HG03135 (cell line): ENCODE measurements around the gene CCDC146.
"Not testable (repeated sequence)": the region's sequence is repeated elsewhere in the genome, so short reads cannot be mapped to it uniquely, and the experiment has no call there.

Experiments used
- ATAC-seq: cut with Tn5 transposase; IDR thresholded peaks from one replicate; pipeline ENCODE4 v1.9.1; 2021; ENCODE audit warnings: mild to moderate bottlenecking, moderate library complexity; ENCODE audit not compliant: unreplicated experiment

The CCDC146 gene

DNA sequence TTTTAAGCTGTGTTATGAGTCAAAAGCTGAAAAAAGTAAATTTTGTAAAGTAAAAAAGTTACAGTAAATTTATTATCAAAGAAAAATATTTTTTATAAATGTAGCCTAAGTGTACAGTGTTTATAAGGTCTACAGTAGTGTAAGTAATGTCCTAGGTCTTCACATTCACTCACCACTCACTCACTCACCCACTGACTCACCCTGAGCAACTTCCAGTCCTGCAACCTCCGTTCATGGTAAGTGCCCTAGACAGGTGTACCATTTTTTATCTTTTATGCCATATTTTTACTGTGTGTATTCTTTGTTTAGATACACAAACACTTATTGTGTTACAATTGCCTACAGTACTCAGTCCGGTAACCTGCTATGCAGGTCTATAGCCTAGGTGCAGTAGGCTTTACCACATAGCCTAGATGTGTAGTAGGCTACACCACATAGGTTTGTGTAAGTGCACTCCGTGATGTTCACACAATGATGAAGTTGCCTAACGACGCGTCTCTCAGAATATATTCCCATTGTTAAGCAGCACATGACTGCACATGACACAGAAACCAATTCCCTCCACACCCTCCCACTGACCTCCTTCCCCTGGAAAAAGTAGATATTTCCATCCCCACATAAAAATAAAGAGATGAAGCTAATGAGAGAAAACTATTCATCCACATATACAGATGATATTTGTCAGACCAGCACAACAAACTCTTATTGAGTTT, 122.0 kb downstream of the CCDC146 start:
- ATAC-seq: no peak

DNA sequence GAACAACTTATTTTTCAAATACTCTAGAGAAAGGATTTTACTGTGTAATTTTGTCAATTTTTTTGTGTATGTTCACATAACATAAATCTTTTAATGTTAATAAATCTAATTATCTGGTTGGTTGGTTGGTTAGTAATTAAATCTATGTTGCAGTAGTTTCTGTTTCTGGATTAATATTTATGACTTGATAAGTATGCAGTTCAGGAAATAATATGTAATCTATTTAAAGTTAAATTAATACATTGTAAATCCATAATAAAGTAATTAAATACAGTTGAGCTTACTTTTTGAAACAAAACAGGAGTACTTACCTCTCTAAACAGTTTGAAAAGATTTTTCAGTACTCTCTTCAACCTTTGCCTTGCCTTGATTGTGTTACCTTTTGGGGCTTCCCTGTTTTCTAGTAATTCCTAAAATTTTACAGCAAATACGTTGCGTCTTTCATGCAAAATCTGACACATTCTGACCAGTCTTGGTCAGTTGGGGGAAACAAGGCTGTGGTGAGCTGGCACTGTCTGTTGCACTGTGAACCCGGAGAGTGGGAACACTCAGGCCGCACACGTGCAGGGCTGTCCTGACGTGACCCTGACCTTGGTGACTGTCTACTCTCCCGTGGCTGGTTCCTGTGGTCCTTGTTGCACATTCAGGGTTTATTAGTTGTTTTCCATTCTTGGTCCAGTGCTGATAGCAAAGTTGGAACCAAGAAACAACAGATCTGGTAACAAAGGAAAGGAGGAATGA, 122.8 kb downstream of the CCDC146 start:
- no peak for ATAC-seq

DNA sequence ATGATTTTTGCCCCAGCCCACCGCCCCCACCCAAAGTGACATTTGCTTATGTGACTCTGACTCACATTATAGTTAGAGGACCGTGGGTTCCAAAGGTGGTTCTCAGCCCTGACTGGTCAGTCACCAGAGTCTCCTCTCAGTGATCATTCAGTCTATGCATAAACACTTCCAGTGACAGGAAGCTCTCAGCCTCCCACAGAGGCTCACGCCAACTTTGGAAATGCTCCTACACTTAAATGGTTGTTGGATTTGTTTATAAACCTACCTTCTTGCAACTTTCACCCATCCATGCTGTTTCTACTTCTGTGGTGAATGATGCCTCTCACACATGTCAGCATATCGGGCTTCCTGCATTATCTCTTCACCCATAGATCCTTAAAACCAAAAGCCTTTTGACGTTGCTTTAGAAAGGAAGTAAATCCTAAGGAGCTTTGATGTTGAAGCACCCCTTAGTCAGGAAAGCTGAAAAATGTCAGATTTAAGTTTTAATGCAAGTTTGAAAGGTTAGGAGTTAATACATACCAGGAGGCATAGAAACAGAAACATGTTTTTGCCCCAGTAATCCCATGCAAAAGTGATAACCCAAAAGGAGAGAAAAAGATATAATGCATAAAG, 123.7 kb downstream of the CCDC146 start:
- no peak for ATAC-seq

DNA sequence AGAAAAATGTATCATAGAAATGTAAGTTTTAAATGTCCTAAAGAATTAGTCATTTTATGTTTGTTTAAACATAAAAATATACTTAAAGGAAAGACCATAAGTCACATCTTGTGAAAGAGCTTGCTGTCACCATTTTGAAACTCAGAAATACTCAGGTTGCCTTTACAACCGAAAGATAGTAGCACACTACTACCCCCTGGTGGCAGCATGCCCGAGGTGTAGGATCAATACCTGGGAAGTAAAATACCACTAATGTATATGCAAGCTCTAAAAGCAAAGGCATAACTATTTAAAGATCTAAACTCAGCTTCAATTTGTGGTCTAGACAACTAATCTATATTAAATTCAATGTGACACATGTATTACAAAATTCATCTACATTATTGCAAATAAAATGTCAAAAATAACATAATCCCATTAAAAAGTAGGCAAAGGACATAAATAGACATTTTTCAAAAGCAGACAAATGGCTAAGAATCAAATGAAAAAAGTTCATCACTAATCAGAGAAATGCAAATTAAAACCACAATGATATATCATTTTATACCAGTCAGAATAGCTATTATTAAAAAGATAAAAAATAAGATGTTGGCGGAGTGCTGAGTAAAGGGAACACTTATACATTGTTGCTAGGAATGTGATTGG, 124.9 kb downstream of the CCDC146 start:
- ATAC-seq: peak; percentile 80

DNA sequence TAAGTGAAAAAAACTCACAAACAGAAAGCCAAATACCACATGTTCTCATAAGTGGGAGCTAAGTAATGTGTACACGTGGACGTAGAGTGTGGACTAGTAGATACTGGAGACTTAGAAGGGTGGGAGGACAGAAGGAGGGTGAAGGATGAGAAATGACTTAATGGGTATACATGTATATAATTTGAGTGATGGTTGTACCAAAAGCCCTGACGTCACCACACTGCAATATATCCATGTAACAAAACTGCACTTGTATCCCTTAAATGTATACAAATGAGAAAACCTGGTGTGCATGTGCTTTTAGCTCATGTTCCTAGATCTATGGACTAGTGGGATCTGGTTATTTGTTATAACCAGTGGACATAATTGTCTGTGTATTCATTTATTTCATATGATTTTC, 125.7 kb downstream of the CCDC146 start:
- ATAC-seq: no peak

DNA sequence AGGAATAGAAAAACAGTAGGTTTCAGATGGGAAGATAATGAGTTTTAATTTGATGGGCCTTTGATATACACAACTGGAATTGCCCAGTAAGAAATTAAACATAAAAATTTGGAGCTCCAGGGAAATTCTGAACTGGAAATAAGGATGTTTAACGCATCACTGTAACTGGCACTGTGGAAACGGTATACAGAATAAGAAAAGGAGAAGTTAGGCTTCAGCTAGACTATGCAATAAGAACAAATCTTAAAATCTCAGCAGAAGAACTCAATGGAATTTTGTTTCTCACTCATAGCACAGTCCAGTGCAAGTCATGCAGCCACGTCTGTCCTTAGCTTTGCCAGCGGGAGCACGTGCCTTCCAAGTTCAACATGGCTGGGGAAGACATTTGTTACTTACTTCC, 130.1 kb downstream of the CCDC146 start:
- ATAC-seq: no peak

DNA sequence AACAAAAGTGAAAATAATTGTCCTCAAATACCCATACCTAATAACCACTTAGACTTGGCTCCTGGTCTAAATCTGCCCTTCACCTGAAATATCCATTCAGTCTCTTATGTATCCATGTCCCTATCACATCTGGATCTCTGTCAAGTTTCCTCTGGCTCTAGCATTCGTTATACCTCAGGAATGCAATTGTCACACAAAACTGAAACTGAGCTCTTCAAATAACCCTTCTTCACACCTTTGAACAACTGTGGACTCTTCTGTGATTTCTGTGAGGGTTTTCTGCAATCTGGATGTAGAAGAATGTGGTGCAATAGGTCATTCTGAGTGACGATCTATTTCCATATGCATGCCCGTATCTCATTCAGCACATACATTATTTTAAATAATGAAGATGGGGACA, 130.7 kb downstream of the CCDC146 start:
- ATAC-seq: no peak

DNA sequence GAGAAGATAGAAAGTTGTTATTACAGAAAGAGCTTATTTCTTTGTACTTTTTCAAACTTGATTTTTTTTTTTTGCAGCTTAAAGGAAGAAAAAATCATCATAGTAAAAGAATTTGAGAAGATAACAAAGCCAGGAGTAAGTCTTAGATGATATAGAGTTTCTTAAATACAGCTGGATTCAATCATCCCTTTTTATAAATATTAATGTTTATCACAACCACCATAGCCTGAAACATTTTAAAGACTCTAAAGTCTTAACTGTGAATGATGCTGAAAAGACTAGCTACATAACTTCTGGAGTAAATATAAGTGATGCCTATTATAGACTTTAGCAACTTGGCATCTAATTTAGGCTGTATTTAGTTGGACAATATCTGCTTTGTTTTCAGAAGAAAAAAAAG, 132.0 kb downstream of the CCDC146 start:
- no peak for ATAC-seq

DNA sequence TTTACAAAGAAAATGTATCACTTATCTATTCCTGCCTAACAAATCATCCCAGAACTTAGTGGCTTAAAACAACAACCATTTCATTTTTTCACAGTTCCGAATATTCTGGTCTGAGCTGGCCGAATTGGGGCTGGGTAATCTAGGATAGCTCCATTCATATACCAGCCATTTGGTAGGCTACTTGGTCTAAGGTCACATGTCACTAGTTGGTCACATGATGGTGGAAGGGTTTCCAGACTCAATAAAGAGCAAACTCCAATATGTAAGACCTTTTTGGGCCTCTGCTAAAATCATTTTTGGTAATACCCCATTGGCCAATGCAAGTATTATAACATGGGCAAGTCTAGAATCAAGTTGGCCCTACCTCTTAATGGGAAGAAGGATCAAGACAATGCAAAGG, 132.5 kb downstream of the CCDC146 start:
- ATAC-seq: no peak

DNA sequence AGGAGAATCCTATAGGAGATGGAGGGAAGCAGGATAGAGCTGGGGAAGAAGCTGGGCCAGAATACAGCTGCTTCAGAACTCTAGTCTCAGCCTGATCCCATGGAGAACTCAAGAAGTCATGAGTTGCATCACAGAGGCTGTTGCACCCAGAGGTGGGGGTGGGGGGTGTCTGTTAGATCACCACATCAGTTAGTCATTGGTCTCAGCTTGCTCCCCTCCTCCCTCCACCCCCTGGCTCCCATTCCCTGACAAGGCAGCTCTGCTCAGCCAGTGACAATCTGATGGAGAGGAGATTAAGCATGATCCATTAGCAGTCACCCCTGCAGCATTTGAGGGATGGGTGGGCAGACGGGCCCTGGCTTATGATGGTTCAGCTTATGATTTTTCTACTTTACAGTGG, 135.6 kb downstream of the CCDC146 start:
- ATAC-seq: no peak

DNA sequence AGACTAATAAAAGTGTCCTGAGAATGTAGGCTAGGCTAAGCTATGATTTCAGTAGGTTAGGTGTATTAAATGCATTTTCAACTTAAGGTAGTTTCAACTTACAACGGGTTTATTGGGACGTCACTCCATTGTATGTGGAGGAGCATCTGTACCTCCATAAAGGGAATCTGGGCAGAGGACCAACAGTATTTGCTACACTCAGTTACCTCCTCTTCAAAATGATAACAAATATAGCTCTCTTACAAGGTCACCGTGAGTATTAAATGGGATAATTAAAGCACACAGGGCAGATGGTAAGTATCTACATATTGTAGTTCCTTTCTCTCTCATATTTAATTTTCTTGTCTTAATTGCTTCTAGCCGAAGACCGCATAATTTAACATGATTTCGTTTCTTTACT, 136.2 kb downstream of the CCDC146 start:
- no peak for ATAC-seq

DNA sequence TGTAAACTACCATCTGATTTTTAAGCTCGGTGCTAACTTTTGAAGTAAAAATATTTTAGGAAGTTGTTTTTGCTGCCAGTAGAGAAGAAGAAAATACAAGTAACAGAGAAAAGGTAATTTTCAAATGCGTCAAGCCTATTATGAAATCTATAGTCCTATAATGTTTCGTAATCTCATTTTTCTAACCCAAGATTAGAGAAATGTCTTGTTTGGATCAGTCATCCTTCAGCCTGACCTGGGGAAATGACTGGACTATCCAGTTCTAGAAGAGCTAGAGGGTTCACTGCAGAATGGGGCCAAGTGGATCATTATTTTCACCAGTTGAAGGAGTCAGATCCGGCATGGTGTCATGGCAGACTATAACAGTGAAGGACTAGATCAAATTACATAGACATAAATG, 139.9 kb downstream of the CCDC146 start:
- ATAC-seq: no peak

DNA sequence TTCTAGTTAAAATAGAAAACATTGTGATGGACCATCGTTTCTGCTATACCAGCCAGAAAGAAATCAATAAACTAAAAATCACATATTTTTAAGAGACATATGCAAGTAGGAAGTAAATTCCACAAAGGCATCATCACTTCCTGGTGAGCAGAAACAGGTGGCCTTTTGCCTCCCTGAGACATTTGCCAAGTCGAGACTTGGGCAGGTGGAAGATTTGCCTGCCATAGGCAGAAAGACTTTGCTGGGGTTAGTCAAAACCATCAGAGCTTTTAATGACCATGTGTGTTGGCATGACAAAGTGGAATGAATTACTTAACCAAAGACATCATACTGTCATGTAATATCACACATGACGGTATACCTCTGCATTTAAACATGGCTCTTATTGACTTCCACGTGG, 143.3 kb downstream of the CCDC146 start:
- no peak for ATAC-seq

DNA sequence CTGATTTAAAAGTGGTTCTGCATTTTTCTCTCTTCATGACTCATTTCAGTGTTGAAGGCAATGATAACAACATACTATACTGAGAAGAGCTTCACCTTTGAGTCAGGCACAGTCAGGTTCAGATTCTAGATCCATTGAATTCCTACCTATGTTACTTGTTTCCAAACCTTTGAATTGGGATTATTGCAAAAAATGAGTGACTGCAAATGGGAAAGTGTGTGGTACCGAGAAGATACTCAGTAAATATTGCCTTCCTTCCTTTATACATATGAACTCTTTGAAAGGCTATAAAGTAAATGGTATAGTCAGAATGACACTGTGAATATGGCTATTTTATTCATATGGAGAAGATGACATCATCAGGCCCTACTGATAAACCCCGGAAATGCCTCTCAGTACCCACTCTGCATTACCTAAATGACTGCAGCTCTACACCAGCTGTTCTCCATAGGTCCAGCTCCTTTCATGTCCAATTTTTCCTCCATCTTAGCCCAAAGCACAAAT, 143.9 kb downstream of the CCDC146 start:
- peak; percentile 79 for ATAC-seq

DNA sequence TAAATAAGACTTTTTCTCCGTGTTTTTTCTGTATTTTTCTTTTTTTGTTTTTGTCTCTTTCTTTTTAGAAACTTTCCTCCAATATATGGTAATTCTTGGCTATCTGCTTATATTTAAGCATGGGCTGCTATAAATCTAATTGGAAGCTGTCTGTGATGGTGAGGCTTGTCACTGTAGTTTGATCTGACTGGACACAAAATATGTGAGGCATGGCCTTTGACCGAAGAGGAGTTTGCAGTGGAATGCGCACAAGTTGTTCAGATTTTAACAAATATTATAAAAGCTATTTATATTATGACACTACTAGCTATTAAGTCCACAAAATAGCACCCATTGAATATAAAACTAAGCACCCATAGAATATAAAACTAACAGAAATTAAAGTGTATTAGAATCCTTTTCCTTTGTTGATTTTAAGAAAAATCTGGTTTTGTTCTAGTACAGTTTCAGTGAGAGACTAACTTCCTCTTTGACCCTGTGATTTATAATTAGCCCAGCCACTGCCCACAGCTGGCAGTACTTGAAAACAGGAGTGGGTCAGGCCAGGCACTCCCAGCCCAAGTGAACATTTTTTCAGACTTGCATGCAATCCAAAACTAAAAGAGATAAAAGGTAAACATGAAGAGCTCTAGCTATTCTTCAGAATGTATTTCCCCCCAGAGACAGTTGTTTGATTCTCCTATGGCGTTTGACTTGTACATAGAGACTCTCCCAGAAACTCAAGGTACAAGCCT, 147.1 kb downstream of the CCDC146 start:
- ATAC-seq: peak; percentile 70

DNA sequence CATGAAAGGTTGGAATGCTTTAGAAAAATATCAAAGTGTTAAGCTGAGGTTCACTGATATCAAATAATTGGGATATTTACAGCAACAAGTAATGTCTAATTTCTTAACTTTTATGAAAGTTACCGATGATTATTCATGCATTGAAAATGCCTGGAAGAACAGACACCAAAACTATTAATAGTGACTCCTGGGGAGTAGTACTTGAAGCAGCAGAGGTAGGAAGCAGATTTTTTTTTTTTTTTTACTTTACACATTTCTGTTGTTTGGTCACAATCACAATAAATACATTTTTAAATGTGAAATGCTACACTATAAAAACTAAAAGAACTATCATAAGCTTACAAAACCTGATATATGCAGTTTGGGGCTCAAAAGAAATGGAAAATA, 147.7 kb downstream of the CCDC146 start:
- no peak for ATAC-seq

DNA sequence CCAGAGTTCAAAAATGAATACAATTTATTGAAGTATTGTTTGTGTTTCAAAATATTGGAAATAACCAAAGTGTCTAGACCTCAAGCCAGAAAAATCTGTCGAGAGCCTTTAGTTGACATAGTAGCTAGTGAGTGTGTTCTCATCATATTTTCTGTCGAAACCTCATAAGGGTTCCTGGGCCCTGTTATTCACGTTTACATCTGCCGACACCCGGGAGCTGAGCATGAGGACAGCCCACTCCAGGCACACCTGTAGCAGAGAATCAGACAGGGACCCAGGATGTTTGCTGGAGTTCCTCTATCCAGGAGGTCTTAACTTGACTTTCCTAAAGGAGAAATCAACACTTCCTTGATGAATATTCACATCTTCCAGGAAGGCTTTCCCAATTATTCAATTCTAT, 149.4 kb downstream of the CCDC146 start:
- no peak for ATAC-seq

DNA sequence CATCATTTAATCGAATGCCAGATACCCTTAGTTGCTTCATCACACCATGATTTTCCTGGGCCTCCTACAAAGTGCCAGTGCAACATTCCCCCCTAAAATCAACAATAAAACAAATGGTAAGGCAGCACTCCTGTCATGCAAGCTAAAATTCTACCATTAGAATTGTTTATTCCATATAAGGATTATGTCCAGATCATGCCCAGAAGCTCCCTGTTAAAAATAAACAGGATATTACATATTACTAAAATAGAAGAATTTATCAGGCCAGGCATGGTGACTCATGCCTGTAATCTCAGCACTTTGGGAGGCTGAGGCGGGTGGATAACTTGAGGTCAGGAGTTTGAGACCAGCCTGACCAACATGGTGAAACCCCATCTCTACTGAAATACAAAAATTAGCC, 153.2 kb downstream of the CCDC146 start:
- ATAC-seq: not testable (repeated sequence)

DNA sequence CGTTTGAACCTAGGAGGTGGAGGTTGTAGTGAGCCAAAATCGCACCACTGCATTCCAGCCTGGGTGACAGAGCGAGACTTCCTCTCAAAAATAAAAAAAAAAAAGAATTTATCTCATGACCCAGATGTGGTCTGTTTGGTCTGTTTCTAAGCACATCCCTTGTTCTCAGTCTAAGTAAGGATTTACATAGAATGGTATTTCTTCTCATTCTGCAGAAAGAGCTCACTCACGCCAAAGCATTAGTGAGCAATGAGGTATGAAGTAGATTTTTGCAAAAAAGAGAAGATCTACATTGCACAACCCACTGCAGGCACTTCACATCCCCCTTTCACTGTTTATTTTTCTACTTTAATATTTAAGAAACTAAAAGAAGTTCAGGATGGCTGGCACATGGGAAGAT, 153.7 kb downstream of the CCDC146 start:
- ATAC-seq: no peak

DNA sequence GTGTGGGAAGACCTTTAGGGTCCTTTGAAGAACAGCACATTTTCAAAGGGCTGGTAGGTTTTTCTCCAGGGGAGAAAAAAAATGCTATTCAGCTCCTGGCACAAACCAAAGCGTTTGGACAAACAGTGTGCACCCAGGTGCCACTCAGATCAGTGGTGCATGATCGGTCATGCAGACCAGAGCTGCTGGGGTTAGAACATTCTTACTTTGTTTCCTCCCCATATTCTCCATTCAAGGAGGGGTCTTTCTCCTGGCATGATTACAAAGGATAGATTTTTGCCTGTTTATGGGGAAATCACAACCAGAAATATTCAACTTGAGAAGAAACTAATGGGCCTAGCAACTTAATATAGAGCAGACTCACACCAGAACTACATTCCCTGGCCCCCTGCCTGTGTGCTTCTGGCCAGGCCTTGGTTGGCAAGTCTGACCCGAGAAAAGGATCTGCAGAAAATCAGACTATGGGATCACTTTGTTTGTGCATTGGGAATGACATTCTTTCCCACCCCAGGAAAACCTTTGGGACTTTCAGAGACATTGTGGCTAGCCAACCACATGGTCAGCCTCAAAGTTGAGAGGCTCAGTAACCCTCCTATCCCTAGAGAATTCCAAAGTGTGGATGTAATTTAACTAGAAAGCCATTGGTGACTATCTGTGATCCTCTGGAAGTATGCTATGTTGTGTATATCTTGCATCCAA, 159.5 kb downstream of the CCDC146 start:
- no peak for ATAC-seq
